MG63 (cell line): ENCODE data around the gene PRRC2B. TPM values are rescaled to one million over a fixed set of nuclear protein-coding genes. Genes with fewer than 3 reads are reported as not detected.
"Not testable (repeated sequence)": the region's sequence is repeated elsewhere in the genome, so short reads cannot be mapped to it uniquely, and the experiment has no call there.

ENCODE experiments used
- DNase-seq: peaks from one replicate; pipeline ENCODE4 v3.0.0-alpha.2; 2020
- H3K27me3 ChIP-seq: fragments of 250-450 bp; sonication (Bioruptor Pico); 2 replicates; pipeline ENCODE4 v1.5.1; 2020; ENCODE audit warnings: mild to moderate bottlenecking, moderate library complexity
- H3K36me3 ChIP-seq: fragments of 250-450 bp; sonication (Bioruptor Pico); 2 replicates; pipeline ENCODE4 v1.5.1; 2020; ENCODE audit warnings: mild to moderate bottlenecking, moderate library complexity
- H3K4me3 ChIP-seq: fragments of 250-450 bp; sonication (Bioruptor Pico); 2 replicates; pipeline ENCODE4 v1.5.1; 2020; ENCODE audit warnings: mild to moderate bottlenecking, moderate library complexity
- H3K9me3 ChIP-seq: fragments of 250-450 bp; sonication (Bioruptor Pico); 2 replicates; pipeline ENCODE4 v1.5.1; 2020; ENCODE audit warnings: mild to moderate bottlenecking, moderate library complexity
- total RNA-seq: library from RNA; depleted of rRNA; stranded (reverse); fragments of >200 nt; shearing (Covaris generic); gene quantifications from 2 replicates; pipeline ENCODE4 v1.2.3, GENCODE V29; 2014; ENCODE audit warnings: low replicate concordance

Gene PRRC2B
- total RNA-seq, 1 experiment from 2014 or later, result 39.2 TPM

DNA sequence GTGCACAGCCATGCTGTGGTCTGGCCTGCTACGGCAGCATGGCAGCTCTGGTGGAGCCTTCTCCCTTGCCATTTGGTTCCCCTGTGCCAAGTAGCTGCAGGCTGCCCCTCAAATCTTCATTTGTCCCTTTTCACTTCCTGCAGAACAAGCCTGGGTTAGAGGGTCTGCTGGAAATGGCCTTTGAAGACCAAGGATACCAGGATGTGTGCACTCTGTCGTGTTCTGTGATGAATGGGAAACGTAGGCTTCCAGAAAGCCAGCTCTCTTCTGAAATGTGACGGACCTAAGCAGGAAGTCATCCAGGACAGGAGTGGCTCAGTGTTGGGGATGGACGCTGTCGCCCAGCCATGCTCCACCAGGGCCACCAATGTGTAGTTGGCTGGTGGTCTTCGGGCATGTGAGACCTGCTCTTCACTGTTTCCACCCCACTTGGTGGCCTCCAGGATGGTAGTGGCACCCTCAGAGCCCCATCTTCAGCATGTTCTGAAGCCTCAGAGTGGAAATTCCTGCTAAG is 105.4 kb downstream of the PRRC2B start:
- Histone ChIP-seq H3K9me3 (no peaks in the 10 kb centered on the region), H3K27me3 (no peaks in the 10 kb centered on the region), H3K36me3 (peaks cover 70% of the 10 kb centered on the region), H3K4me3 (no peak overlapping the region)
- DNase-seq, result no peak

- H3K4me3 ChIP-seq, result no peak overlapping the region
- no peak for DNase-seq
- H3K9me3 ChIP-seq, result no peaks in the 10 kb centered on the region
- H3K36me3 ChIP-seq, result peaks cover 64% of the 10 kb centered on the region
- H3K27me3 ChIP-seq, result no peaks in the 10 kb centered on the region
Observed at GRCh38 chr9:131500377-131500776, 106.5 kb downstream of the PRRC2B start.

DNA sequence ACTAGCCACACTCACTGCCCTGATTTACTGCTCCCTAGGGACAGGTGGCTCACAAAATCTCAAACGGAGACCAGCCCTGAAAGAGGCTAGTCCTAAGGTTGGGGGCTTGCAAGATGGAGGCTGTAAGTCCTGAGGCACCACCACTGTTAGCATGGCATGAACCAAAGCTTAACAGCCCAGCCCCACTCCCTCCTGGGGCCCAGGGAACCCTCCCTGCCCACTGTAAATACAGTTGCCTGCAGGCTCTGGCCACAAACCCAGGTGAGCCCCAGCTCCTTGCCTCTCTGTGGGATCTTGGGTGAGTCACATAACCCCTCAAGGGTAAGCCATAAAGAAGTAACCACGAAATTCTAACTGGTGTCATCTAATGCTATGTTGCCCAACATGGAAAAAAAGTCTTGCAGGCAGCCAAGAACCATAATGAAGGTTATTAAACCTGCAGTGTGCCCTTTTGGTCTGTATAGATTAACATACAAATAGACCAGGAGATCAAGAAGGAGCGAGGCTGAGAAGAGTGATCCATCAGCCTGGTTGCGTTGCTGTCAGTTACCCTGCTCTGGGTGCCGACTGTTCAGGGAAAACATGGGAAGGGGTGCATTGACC is 107.2 kb downstream of the PRRC2B start:
- peaks cover 58% of the 10 kb centered on the region for H3K36me3 ChIP-seq
- DNase-seq, result peak; percentile 20
- H3K27me3 ChIP-seq, result no peaks in the 10 kb centered on the region
- H3K4me3 ChIP-seq, result no peak overlapping the region
- no peaks in the 10 kb centered on the region for H3K9me3 ChIP-seq

DNA sequence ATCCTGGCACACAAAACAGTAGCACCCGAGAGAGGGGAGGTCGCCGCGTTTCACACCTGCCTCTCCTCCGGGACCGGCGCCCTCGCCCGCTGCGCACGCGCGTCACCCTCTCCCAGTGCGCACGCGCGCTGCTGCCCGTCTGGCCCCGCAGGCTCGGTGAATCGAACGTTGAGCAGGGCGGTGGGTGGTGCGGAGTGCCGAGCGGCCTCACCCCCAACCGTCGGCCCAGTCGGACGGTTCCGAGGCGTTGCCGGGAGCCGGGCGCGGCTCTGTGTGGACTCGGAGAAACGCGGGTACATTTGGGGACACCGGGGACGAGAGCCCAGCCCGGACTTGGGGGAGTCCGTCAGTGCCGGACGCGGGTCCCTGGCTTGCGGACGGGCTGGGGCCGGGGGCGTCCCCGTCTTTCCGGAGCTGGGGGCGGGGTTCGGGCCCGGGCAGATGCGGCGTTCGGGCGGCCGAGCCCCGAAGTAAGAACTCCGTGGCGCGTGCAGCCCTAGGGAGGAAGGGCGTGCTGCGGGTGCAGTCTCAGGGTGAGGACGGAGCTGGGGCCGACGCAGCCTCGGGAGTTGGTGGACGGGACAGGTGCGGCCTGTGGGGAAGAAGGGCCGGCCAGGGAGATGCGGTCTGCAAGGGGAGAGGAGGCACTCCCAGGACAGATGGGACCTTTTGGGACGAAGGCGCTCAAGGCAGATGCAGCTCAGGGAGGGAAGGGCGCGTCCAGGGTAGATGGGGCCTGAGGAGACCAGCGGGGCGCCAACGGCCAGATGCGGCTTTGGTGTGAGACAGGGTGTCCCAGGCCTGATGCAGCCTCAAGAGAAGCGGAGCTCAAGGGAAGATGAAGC is 109.1 kb downstream of the PRRC2B start, which contains the start of gene POMT1:
Gene POMT1 (plus strand): TSS at position 138 of the 845 bp plus-strand sequence. CDS start 1,301 bp downstream, outside the sequence.
- DNase-seq, result peak; percentile 56
- H3K36me3 ChIP-seq, result peaks cover 38% of the 10 kb centered on the region
- H3K4me3 ChIP-seq, result peak within 1 kb of the TSS; percentile 51
- no peaks in the 10 kb centered on the region for H3K9me3 ChIP-seq
- no peaks in the 10 kb centered on the region for H3K27me3 ChIP-seq

GRCh38 chr9:131503626-131504465 is 110.0 kb downstream of the PRRC2B start:
- H3K4me3 ChIP-seq, result peak overlapping the region; percentile 51
- no peaks in the 10 kb centered on the region for H3K9me3 ChIP-seq
- no peaks in the 10 kb centered on the region for H3K27me3 ChIP-seq
- H3K36me3 ChIP-seq, result peaks cover 31% of the 10 kb centered on the region
- no peak for DNase-seq

DNA sequence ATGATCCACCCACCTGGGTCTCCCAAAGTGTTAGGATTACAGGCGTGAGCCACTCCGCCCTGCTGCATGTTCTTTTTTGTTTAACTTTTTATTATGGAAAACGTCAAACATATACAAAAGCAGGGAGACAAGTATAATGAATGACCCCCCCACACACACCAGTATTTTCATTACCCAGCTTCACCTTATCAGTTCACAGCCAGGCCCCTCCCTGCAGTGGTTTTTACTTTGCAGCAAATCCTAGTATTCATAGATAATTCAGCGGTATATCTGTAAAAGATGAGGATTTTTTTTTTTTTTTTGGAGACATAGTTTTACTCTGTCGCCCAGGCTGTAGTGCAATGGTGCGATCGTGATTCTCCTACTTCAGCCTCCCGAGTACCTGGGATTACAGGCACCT is 111.1 kb downstream of the PRRC2B start:
- Histone ChIP-seq H3K9me3 (no peaks in the 10 kb centered on the region), H3K27me3 (no peaks in the 10 kb centered on the region), H3K4me3 (no peak overlapping the region), H3K36me3 (peaks cover 20% of the 10 kb centered on the region)
- no peak for DNase-seq

DNA sequence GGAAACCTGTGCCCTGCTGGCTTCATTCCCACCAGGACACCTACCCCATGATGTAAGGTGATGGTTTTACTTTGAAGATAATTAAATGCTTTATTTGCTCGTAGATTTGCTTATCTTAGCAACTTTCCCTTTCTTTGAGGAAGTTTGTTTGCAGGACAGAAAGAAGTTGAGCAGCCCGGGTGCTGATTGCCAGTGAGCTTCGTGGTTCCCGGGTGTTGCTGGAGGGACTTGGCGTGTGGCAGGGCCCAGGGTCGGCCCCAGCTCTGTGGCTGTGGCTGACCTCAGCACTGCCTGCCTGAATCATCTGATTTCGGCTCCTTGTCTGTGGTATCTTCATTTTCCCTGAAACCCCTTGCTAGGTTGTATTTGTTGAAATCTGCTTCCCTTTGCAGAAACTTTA is 117.5 kb downstream of the PRRC2B start:
- Histone ChIP-seq H3K36me3 (peaks cover 29% of the 10 kb centered on the region), H3K27me3 (no peaks in the 10 kb centered on the region), H3K4me3 (no peak overlapping the region), H3K9me3 (no peaks in the 10 kb centered on the region)
- no peak for DNase-seq

GRCh38 chr9:131511880-131512279 is 118.0 kb downstream of the PRRC2B start:
- DNase-seq, result no peak
- H3K4me3 ChIP-seq, result no peak overlapping the region
- peaks cover 33% of the 10 kb centered on the region for H3K36me3 ChIP-seq
- no peaks in the 10 kb centered on the region for H3K9me3 ChIP-seq
- H3K27me3 ChIP-seq, result no peaks in the 10 kb centered on the region

DNA sequence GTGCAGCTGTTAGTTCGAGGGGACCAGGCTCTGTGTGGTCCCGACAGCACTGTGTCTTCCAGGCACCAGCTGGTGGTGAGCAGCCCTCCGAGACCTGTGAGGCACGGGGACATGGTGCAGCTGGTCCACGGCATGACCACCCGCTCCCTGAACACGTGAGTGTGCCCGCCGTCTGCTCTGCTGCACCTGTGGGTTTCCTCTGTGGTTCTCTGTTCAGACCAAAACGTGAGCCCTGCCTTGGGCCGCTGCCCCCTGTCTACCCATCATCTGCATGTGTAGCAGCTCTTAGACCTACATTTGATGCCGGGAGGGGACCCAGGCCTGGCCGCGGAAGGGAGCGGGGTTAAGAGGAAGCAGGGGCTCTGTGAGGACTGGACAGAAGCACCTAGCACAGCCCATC is 119.3 kb downstream of the PRRC2B start:
- Histone ChIP-seq H3K27me3 (no peaks in the 10 kb centered on the region), H3K36me3 (peaks cover 33% of the 10 kb centered on the region), H3K9me3 (no peaks in the 10 kb centered on the region), H3K4me3 (no peak overlapping the region)
- DNase-seq, result no peak

GRCh38 chr9:131515559-131516031 is 121.7 kb downstream of the PRRC2B start:
- peaks cover 51% of the 10 kb centered on the region for H3K36me3 ChIP-seq
- DNase-seq, H3K4me3 ChIP-seq, H3K27me3 ChIP-seq, H3K9me3 ChIP-seq: not testable (repeated sequence)

DNA sequence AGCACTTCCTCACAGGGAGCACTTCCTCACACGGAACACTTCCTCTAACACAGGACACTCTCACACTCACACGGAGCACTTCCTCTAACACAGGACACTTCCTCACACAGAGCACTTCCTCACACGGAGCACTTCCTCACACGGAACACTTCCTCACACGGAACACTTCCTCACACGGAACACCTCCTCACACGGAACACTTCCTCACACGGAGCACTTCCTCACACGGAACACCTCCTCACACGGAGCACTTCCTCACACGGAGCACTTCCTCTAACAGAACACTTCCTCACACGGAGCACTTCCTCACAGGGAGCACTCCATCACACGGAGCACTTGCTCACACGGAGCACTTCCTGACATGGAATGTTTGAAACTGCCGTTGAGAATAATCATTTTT is 122.2 kb downstream of the PRRC2B start:
- Histone ChIP-seq H3K36me3 (peaks cover 51% of the 10 kb centered on the region), H3K4me3 (no peak overlapping the region)

GRCh38 chr9:131516930-131517329 is 123.0 kb downstream of the PRRC2B start:
- Histone ChIP-seq H3K27me3 (no peaks in the 10 kb centered on the region), H3K4me3 (no peak overlapping the region), H3K9me3 (no peaks in the 10 kb centered on the region), H3K36me3 (peaks cover 52% of the 10 kb centered on the region)
- DNase-seq, result no peak

More for the DNA sequence above, 122.2 kb downstream of the PRRC2B start:
- H3K9me3 ChIP-seq, result no peaks in the 10 kb centered on the region
- H3K27me3 ChIP-seq, result no peaks in the 10 kb centered on the region
- no peak for DNase-seq

DNA sequence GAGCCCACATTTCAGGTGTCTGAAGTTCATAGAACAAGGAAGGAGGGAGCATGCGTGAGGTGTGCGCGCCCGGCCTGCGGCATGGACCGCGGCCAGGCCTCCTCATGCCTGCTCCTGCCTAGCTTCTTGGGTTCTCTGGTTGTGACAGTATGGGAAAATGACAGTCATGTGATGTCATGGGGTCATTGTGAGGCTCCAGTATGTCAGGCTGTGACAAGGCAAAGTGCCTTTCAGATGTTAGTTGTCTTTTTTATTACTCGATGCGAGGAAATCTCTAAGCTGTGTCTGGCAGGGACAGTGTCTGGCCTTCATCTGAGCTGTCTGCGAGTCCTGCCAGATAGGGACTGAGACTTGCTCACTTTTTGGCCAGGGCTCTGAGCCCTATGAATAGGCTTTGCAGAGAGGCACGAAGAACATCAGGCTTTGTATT is 123.9 kb downstream of the PRRC2B start:
- no peaks in the 10 kb centered on the region for H3K9me3 ChIP-seq
- no peaks in the 10 kb centered on the region for H3K27me3 ChIP-seq
- DNase-seq, result no peak
- peaks cover 49% of the 10 kb centered on the region for H3K36me3 ChIP-seq
- no peak overlapping the region for H3K4me3 ChIP-seq

GRCh38 chr9:131518553-131518952 is 124.7 kb downstream of the PRRC2B start:
- no peaks in the 10 kb centered on the region for H3K9me3 ChIP-seq
- H3K27me3 ChIP-seq, result no peaks in the 10 kb centered on the region
- H3K36me3 ChIP-seq, result peaks cover 51% of the 10 kb centered on the region
- DNase-seq, result no peak
- H3K4me3 ChIP-seq, result no peak overlapping the region

- no peak overlapping the region for H3K4me3 ChIP-seq
- no peaks in the 10 kb centered on the region for H3K27me3 ChIP-seq
- no peak for DNase-seq
- peaks cover 53% of the 10 kb centered on the region for H3K36me3 ChIP-seq
- no peaks in the 10 kb centered on the region for H3K9me3 ChIP-seq
Observed at GRCh38 chr9:131520503-131520902, 126.6 kb downstream of the PRRC2B start.

GRCh38 chr9:131521203-131521602 is 127.3 kb downstream of the PRRC2B start:
- no peak for DNase-seq
- no peaks in the 10 kb centered on the region for H3K9me3 ChIP-seq
- H3K36me3 ChIP-seq, result peaks cover 53% of the 10 kb centered on the region
- H3K4me3 ChIP-seq, result no peak overlapping the region
- no peaks in the 10 kb centered on the region for H3K27me3 ChIP-seq

- H3K9me3 ChIP-seq, result no peaks in the 10 kb centered on the region
- no peaks in the 10 kb centered on the region for H3K27me3 ChIP-seq
- H3K4me3 ChIP-seq, result no peak overlapping the region
- peaks cover 47% of the 10 kb centered on the region for H3K36me3 ChIP-seq
- no peak for DNase-seq
Observed at GRCh38 chr9:131521822-131522221, 127.9 kb downstream of the PRRC2B start.
